Measurements from ENCODE around the gene UNC5C.

Gene UNC5C

GRCh38 chr4:95548738-95549245 lies at the start of gene UNC5C:
Gene UNC5C, minus strand, starts transcription at chr4:95548973.
- DNase-seq (ENCODE audit: low read depth) = no peak
- TF ChIP-seq CTCF (conservative IDR thresholded peaks at IDR 0.05; ENCODE audit: control insufficient read depth, insufficient read depth, low read depth, low read length) = no peak
- peak within 1 kb of the TSS; percentile 16 for H3K4me3 ChIP-seq (ENCODE audit: control insufficient read depth, low read depth, low read length)

- no peak for DNase-seq (ENCODE audit: low read depth)
- no peak for TF ChIP-seq CTCF (conservative IDR thresholded peaks at IDR 0.05; ENCODE audit: control insufficient read depth, insufficient read depth, low read depth, low read length)
Measured at GRCh38 chr4:95596676-95597075, 47.9 kb upstream of the UNC5C start.

DNA sequence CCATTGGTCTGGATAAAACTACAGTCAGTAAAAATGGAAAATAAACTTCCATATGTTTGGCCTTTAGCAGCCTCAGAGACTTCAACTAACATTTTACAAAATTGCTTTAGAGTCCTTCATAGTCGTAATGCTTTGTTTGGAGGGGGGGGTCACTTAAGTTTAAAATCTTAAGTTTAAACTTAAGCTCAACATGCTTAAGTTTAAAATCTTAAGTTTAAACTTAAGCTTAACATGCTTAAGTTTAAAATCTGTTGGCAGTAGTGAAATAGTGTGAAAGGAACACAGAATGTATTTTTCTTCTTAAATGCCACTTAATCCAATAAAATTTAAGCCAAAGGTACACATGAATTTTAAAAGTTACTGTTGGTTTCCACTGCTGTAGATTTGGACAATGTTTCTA lies 45.9 kb upstream of the UNC5C start:
- no peak for TF ChIP-seq CTCF (conservative IDR thresholded peaks at IDR 0.05; ENCODE audit: control insufficient read depth, insufficient read depth, low read depth, low read length)
- no peak for DNase-seq (ENCODE audit: low read depth)
- H3K4me3 ChIP-seq (ENCODE audit: control insufficient read depth, low read depth, low read length) = no peak overlapping the region

More at GRCh38 chr4:95596676-95597075, 47.9 kb upstream of the UNC5C start:
- no peak overlapping the region for H3K4me3 ChIP-seq (ENCODE audit: control insufficient read depth, low read depth, low read length)

GRCh38 chr4:95594013-95594412 lies 45.2 kb upstream of the UNC5C start:
- TF ChIP-seq CTCF (conservative IDR thresholded peaks at IDR 0.05; ENCODE audit: control insufficient read depth, insufficient read depth, low read depth, low read length) = no peak
- no peak overlapping the region for H3K4me3 ChIP-seq (ENCODE audit: control insufficient read depth, low read depth, low read length)
- no peak for DNase-seq (ENCODE audit: low read depth)

GRCh38 chr4:95591278-95591677 lies 42.5 kb upstream of the UNC5C start:
- DNase-seq (ENCODE audit: low read depth) = no peak
- no peak overlapping the region for H3K4me3 ChIP-seq (ENCODE audit: control insufficient read depth, low read depth, low read length)
- TF ChIP-seq CTCF (conservative IDR thresholded peaks at IDR 0.05; ENCODE audit: control insufficient read depth, insufficient read depth, low read depth, low read length) = no peak

DNA sequence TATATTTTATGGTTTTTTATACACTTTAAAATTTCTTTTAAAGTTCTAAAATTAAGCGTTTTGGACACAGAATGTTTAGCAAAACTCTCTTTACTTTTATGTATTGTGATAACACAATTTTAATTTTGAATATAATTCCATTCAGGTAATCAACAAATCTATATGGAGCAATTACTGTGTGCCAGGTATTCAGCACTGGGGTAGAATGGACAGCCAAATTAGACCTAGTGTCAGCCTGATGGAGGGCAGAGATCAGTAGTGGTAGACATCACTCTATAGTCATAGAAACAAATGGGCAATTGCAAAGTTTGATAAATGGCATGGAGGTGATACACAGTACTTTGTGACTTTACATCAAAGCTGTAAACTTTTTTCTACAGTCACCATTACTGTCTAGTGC lies 41.8 kb upstream of the UNC5C start:
- no peak for TF ChIP-seq CTCF (conservative IDR thresholded peaks at IDR 0.05; ENCODE audit: control insufficient read depth, insufficient read depth, low read depth, low read length)
- no peak overlapping the region for H3K4me3 ChIP-seq (ENCODE audit: control insufficient read depth, low read depth, low read length)
- DNase-seq (ENCODE audit: low read depth) = no peak
